HEK293T (cell line): ENCODE results near the gene ADAR.

Source experiments
- ARNT ChIP-seq: fragments of 450-650 bp; IDR thresholded peaks from 2 replicates; pipeline ENCODE4 v1.6.1; 2017; ENCODE audit warnings: mild to moderate bottlenecking
- BHLHE40 ChIP-seq: fragments of 450-650 bp; IDR thresholded peaks from 2 replicates; pipeline ENCODE4 v1.6.1; 2016; ENCODE audit warnings: mild to moderate bottlenecking, moderate library complexity, borderline replicate concordance
- ELF4 ChIP-seq: fragments of 450-650 bp; IDR thresholded peaks from 2 replicates; pipeline ENCODE4 v1.6.1; 2017; ENCODE audit warnings: antibody characterized with exemption
- FOXA1 ChIP-seq: fragments of 450-650 bp; IDR thresholded peaks from 2 replicates; pipeline ENCODE4 v1.6.1; 2016; ENCODE audit warnings: mild to moderate bottlenecking
- FOXK2 ChIP-seq: fragments of 450-650 bp; IDR thresholded peaks from 2 replicates; pipeline ENCODE4 v1.6.1; 2016; ENCODE audit warnings: mild to moderate bottlenecking
- FOXM1 ChIP-seq: fragments of 450-650 bp; IDR thresholded peaks from 2 replicates; pipeline ENCODE4 v1.6.1; 2017; ENCODE audit warnings: mild to moderate bottlenecking, borderline replicate concordance
- HDGF ChIP-seq: fragments of 450-650 bp; IDR thresholded peaks from 2 replicates; pipeline ENCODE4 v1.6.1; 2017; ENCODE audit warnings: antibody characterized with exemption, borderline replicate concordance
- L3MBTL2 ChIP-seq: fragments of 450-650 bp; conservative IDR thresholded peaks from 2 replicates; pipeline ENCODE4 v1.6.1; 2016; ENCODE audit warnings: mild to moderate bottlenecking
- NFRKB ChIP-seq: fragments of 450-650 bp; IDR thresholded peaks from 2 replicates; pipeline ENCODE4 v1.6.1; 2016; ENCODE audit warnings: mild to moderate bottlenecking, moderate library complexity
- PKNOX1 ChIP-seq: fragments of 450-650 bp; IDR thresholded peaks from 2 replicates; pipeline ENCODE4 v1.6.1; 2016
- SP1 ChIP-seq: fragments of 450-650 bp; IDR thresholded peaks from 2 replicates; pipeline ENCODE4 v1.6.1; 2017
- SUZ12 ChIP-seq: fragments of 450-650 bp; IDR thresholded peaks from 2 replicates; pipeline ENCODE4 v1.6.1; 2016; ENCODE audit warnings: mild to moderate bottlenecking
- TARDBP ChIP-seq: fragments of 450-650 bp; IDR thresholded peaks from 2 replicates; pipeline ENCODE4 v1.6.1; 2016
- ZNF384 ChIP-seq: fragments of 450-650 bp; IDR thresholded peaks from 2 replicates; pipeline ENCODE4 v1.6.1; 2016

- no peak for TF ChIP-seq FOXM1
- no peak for TF ChIP-seq TARDBP
- no peak for TF ChIP-seq SP1
- TF ChIP-seq FOXA1, result no peak
- no peak for TF ChIP-seq ELF4
- no peak for TF ChIP-seq FOXK2
- TF ChIP-seq NFRKB, result no peak
- no peak for TF ChIP-seq ZNF384
- TF ChIP-seq SUZ12, result no peak
- no peak for TF ChIP-seq ARNT
- no peak for TF ChIP-seq L3MBTL2
- no peak for TF ChIP-seq BHLHE40
- TF ChIP-seq HDGF, result no peak
- no peak for TF ChIP-seq PKNOX1
Observed at GRCh38 chr1:154623358-154623757, 15.4 kb upstream of the ADAR start.
